PC-9 (cell line): ENCODE results near the gene EFHD1.

Experiments
- CTCF ChIP-seq: fragments of 200-600 bp; sonication (generic); conservative IDR thresholded peaks from 2 replicates; pipeline ENCODE4 v1.6.1; 2017; ENCODE audit warnings: mixed run types, antibody characterized with exemption, mild to moderate bottlenecking, moderate library complexity
- EZH2 ChIP-seq: fragments of 200-600 bp; sonication (generic); IDR thresholded peaks from 2 replicates; pipeline ENCODE4 v1.8.0; 2017; ENCODE audit warnings: antibody characterized with exemption, low read depth

GRCh38 chr2:232659359-232659758, 26.0 kb downstream of the EFHD1 start:
- TF ChIP-seq CTCF (no peak), EZH2 (no peak)
